ENCODE data around the gene KRT71. TPM values are rescaled to one million over a fixed set of nuclear protein-coding genes. Genes with fewer than 3 reads are reported as not detected.

The KRT71 gene
- total RNA-seq, 1 experiment from 2014 or later = not detected

GRCh38 chr12:52577316-52577715, 24.4 kb upstream of the KRT71 start:
- no peak overlapping the region for H3K4me3 Mint-ChIP-seq (ENCODE audit: low read depth, unreplicated experiment)
- no peaks in the 10 kb centered on the region for H3K36me3 Mint-ChIP-seq (ENCODE audit: insufficient read depth, unreplicated experiment)
- DNase-seq = no peak
- H3K27ac Mint-ChIP-seq (ENCODE audit: unreplicated experiment) = no peak overlapping the region
- TF ChIP-seq CTCF (IDR thresholded peaks at IDR 0.05; ENCODE audit: unreplicated experiment) = no peak
- CTCF ChIA-PET = interaction anchor here (0.6 kb wide), 1 partner anchor 404 kb away, joined by 3 read pairs; no protein-coding TSS in a partner anchor
- no TSS peak for BruUV-seq (replicated peaks)
- peaks cover 10% of the 10 kb centered on the region for H3K4me1 Mint-ChIP-seq (ENCODE audit: low read depth, unreplicated experiment)
- H3K27me3 Mint-ChIP-seq (ENCODE audit: unreplicated experiment) = peaks cover 49% of the 10 kb centered on the region
- no peaks in the 10 kb centered on the region for H3K9me3 Mint-ChIP-seq (ENCODE audit: low read depth, unreplicated experiment)
- intact Hi-C loops (cut with micrococcal nuclease; ENCODE audit: unreplicated experiment) = no loop called here

- intact Hi-C loops (cut with micrococcal nuclease; ENCODE audit: unreplicated experiment) = no loop called here
- no peak for DNase-seq
- Mint-ChIP-seq H3K27me3 (ENCODE audit: unreplicated experiment) (peaks cover 63% of the 10 kb centered on the region), H3K27ac (ENCODE audit: unreplicated experiment) (no peak overlapping the region), H3K4me3 (ENCODE audit: low read depth, unreplicated experiment) (no peak overlapping the region), H3K9me3 (ENCODE audit: low read depth, unreplicated experiment) (no peaks in the 10 kb centered on the region), H3K36me3 (ENCODE audit: insufficient read depth, unreplicated experiment) (no peaks in the 10 kb centered on the region), H3K4me1 (ENCODE audit: low read depth, unreplicated experiment) (peaks cover under 1% of the 10 kb centered on the region)
- BruUV-seq (replicated peaks) = no TSS peak
- CTCF ChIA-PET = interaction anchor here (0.6 kb wide), 1 partner anchor 240 kb away, joined by 5 read pairs; no protein-coding TSS in a partner anchor
- TF ChIP-seq CTCF (IDR thresholded peaks at IDR 0.05; ENCODE audit: unreplicated experiment) = no peak
Observed at GRCh38 chr12:52575948-52576347, 23.0 kb upstream of the KRT71 start.

GRCh38 chr12:52575256-52575655, 22.3 kb upstream of the KRT71 start:
- no TSS peak for BruUV-seq (replicated peaks)
- DNase-seq = no peak
- H3K27ac Mint-ChIP-seq (ENCODE audit: unreplicated experiment) = no peak overlapping the region

GRCh38 chr12:52573743-52574142, 20.8 kb upstream of the KRT71 start, which contains the start of gene KRT74:
KRT74 (minus strand) TSS chr12:52573843; CDS start chr12:52573777, 66 bp downstream.
- Mint-ChIP-seq H3K36me3 (ENCODE audit: insufficient read depth, unreplicated experiment) (no peaks in the 10 kb centered on the region), H3K4me3 (ENCODE audit: low read depth, unreplicated experiment) (no peak within 1 kb of the TSS), H3K9me3 (ENCODE audit: low read depth, unreplicated experiment) (no peaks in the 10 kb centered on the region), H3K4me1 (ENCODE audit: low read depth, unreplicated experiment) (no peaks in the 10 kb centered on the region), H3K27ac (ENCODE audit: unreplicated experiment) (no peak within 1 kb of the TSS), H3K27me3 (ENCODE audit: unreplicated experiment) (peaks cover 80% of the 10 kb centered on the region)
- no peak for DNase-seq
- no peak for TF ChIP-seq CTCF (IDR thresholded peaks at IDR 0.05; ENCODE audit: unreplicated experiment)
- no TSS peak for BruUV-seq (replicated peaks)
- intact Hi-C loops (cut with micrococcal nuclease; ENCODE audit: unreplicated experiment) = no loop called here
- CTCF ChIA-PET = no interaction called here

More at GRCh38 chr12:52575256-52575655, 22.3 kb upstream of the KRT71 start:
- no peaks in the 10 kb centered on the region for H3K36me3 Mint-ChIP-seq (ENCODE audit: insufficient read depth, unreplicated experiment)
- no peak overlapping the region for H3K4me3 Mint-ChIP-seq (ENCODE audit: low read depth, unreplicated experiment)
- TF ChIP-seq CTCF (IDR thresholded peaks at IDR 0.05; ENCODE audit: unreplicated experiment) = no peak
- CTCF ChIA-PET = no interaction called here
- H3K27me3 Mint-ChIP-seq (ENCODE audit: unreplicated experiment) = peaks cover 70% of the 10 kb centered on the region
- no peaks in the 10 kb centered on the region for H3K9me3 Mint-ChIP-seq (ENCODE audit: low read depth, unreplicated experiment)
- H3K4me1 Mint-ChIP-seq (ENCODE audit: low read depth, unreplicated experiment) = no peaks in the 10 kb centered on the region
- intact Hi-C loops (cut with micrococcal nuclease; ENCODE audit: unreplicated experiment) = no loop called here
